Measurements from ENCODE around the gene PGPEP1. TPM values are rescaled to one million over a fixed set of nuclear protein-coding genes. Genes with fewer than 3 reads are reported as not detected.

Gene PGPEP1
- total and polyA plus RNA-seq, 10 donors: 9.3 to 65.6 (median 37.4) TPM

DNA sequence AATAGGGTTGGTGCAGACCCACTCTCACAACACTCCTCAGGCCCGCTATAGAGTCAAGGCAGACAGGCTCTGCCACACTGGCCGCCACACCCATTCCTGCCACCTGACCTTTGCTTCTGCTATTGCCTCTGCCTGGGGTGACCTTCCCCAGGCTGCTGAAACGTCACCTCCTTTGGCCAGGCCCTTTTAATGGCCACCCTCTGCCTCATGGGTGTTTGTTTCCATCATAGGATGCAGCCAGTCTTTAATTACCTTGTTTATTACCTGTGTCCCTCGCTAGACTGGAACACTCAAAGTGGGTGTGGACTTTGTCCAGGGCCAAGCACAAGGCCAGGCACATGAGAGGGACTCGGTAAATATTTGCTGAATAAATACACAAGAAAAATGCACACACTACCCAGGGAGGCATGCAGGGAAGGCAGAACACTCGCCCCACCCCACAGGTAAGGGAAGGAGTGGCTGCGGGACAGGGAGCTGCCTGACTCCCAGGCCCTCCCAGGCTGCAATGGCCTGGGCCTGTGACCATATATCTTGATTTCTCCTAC is 20.7 kb upstream of the PGPEP1 start:
- intact Hi-C loops (cut with DNase I; ENCODE audit: low total_unique reads): no loop called here
- H3K27ac ChIP-seq: peak overlapping the region; percentile 57 to 96 (median 94)
- DNase-seq: no peak

DNA sequence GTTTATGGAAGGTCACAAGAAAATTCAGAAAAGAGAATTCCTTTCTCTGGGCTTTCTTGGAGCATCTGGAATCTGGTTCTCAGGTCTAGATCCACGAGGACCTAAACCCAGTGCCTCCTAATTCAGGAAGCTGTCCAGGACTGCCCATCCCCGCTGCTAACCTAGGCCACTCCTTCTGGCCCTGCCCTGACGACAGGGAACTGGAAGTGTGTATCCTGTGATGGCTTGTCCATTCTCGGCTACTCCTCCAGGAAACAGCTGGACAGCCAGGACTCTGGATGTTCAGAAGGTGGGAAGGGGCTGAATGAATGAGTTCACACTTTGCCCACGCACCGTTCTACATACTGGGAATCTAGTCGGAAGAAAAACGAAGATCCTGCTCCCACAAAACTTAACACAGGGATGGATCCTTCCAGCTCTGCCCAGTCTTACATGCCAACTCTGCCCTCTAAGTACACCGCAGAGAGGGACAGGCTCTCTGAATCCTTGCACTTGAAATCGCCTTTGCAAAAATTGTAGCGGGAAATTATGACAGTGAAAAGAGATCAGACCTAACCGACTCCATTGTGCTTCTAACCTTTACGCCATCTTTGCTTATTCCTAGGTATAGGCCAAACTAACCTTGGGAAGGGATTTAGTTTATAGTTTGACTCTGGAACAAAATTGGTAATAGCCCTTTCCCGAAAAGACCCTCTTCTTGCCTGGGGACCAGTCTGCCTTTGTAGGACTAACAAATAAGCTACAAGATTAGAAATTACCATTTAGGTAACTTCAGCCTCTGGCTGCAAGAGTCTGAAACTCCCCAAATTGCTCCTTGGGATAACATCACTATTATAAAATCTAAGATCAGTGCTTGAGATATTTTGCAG is 19.3 kb upstream of the PGPEP1 start:
- Histone ChIP-seq H3K27ac (peak overlapping the region; percentile 57 to 96 (median 94)), H3K4me1 (peaks cover 59 to 82% (median 73%) of the 10 kb centered on the region in 6 donors), H3K9me3 (no peaks in the 10 kb centered on the region), H3K36me3 (peaks cover 0 to 5% (median 0%) of the 10 kb centered on the region in 6 donors), H3K27me3 (replicated peaks in 1 of 7) (no peaks in the 10 kb centered on the region), H3K4me3 (peak overlapping the region in 1 of 8 donors; percentile 80)
- WGBS, 5 donors: 62 to 78% (median 68%) methylated on average over 14 of the region's 14 CpGs
- peak in 2 of 3 donors; percentile 66 to 80 for TF ChIP-seq POLR2AphosphoS5 (IDR thresholded peaks at IDR 0.05)
- no peak for TF ChIP-seq CTCF (IDR thresholded peaks at IDR 0.05 in 8 of 11, conservative IDR thresholded peaks at IDR 0.05 in 3 of 11)
- TF ChIP-seq POLR2A (IDR thresholded peaks at IDR 0.05): no peak
- intact Hi-C loops (cut with DNase I; ENCODE audit: low total_unique reads): no loop called here
- DNase-seq: no peak

More for the DNA sequence above, 20.7 kb upstream of the PGPEP1 start:
- Histone ChIP-seq H3K36me3 (peaks cover 0 to 18% (median 0%) of the 10 kb centered on the region in 6 donors), H3K27me3 (replicated peaks in 1 of 7) (no peaks in the 10 kb centered on the region), H3K4me3 (no peak overlapping the region), H3K4me1 (peaks cover 59 to 92% (median 73%) of the 10 kb centered on the region in 6 donors), H3K9me3 (no peaks in the 10 kb centered on the region)
- 64 to 85% (median 73%) methylated on average over 7 of the region's 7 CpGs for WGBS, 5 donors
- TF ChIP-seq POLR2AphosphoS5 (IDR thresholded peaks at IDR 0.05): peak in 2 of 3 donors; percentile 51 to 53
- no peak for TF ChIP-seq POLR2A (IDR thresholded peaks at IDR 0.05)
- no peak for TF ChIP-seq CTCF (IDR thresholded peaks at IDR 0.05 in 8 of 11, conservative IDR thresholded peaks at IDR 0.05 in 3 of 11)

GRCh38 chr19:18321734-18322102 is 18.7 kb upstream of the PGPEP1 start:
- DNase-seq: no peak
- Histone ChIP-seq H3K27ac (peak overlapping the region; percentile 87 to 96 (median 94)), H3K36me3 (peaks cover 0 to 5% (median 0%) of the 10 kb centered on the region in 6 donors), H3K9me3 (no peaks in the 10 kb centered on the region), H3K4me1 (peaks cover 59 to 76% (median 70%) of the 10 kb centered on the region in 6 donors), H3K27me3 (replicated peaks in 1 of 7) (no peaks in the 10 kb centered on the region), H3K4me3 (peak overlapping the region in 6 of 8 donors; percentile 67 to 90 (median 74))
- WGBS, 5 donors: 10 to 12% (median 11%) methylated on average over 9 of the region's 9 CpGs
- intact Hi-C loops (cut with DNase I; ENCODE audit: low total_unique reads): no loop called here
- TF ChIP-seq POLR2A (IDR thresholded peaks at IDR 0.05): no peak
- TF ChIP-seq CTCF (IDR thresholded peaks at IDR 0.05 in 8 of 11, conservative IDR thresholded peaks at IDR 0.05 in 3 of 11): no peak
- TF ChIP-seq POLR2AphosphoS5 (IDR thresholded peaks at IDR 0.05): no peak

DNA sequence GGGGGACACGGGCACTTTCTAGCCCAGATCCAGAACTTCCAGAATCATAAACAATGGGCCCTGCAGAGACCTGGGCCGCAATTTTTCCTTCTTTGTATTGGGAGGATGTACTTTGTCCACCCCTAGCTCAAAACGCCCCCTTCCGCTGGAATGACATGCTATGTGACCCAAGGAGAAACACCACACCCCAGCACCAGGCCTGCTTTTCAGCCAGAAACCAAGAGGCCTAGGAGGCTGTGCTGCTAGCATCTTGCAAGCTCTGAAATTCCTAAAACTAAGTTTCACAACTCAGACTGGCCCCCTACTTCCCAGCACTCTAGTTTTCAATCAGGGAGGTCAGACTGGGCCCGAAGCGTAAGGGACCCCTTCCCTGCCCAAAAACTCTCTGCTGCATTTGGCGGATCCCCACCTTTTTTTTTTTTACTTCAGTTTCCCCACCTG is 18.1 kb upstream of the PGPEP1 start:
- TF ChIP-seq CTCF (IDR thresholded peaks at IDR 0.05 in 8 of 11, conservative IDR thresholded peaks at IDR 0.05 in 3 of 11) (peak in 1 of 11 experiments; percentile 17), POLR2AphosphoS5 (IDR thresholded peaks at IDR 0.05) (no peak)
- Histone ChIP-seq H3K27ac (peak overlapping the region; percentile 87 to 96 (median 94)), H3K36me3 (peaks cover 0 to 5% (median 0%) of the 10 kb centered on the region in 6 donors), H3K9me3 (no peaks in the 10 kb centered on the region), H3K4me1 (peaks cover 59 to 70% (median 67%) of the 10 kb centered on the region in 6 donors), H3K27me3 (replicated peaks in 1 of 7) (no peaks in the 10 kb centered on the region), H3K4me3 (peak overlapping the region; percentile 67 to 90 (median 74))
- WGBS, 5 donors: 1 to 3% (median 2%) methylated on average over 7 of the region's 7 CpGs
- DNase-seq: no peak
- intact Hi-C loops (cut with DNase I; ENCODE audit: low total_unique reads): no loop called here
